Skeletal muscle cell (primary cell): ENCODE results near the gene SHOC1.
"Not testable (repeated sequence)": the region's sequence is repeated elsewhere in the genome, so short reads cannot be mapped to it uniquely, and the experiment has no call there.

ENCODE experiments used
- DNase-seq: peaks from one replicate; pipeline ENCODE4 v3.0.0-alpha.2; 2010; ENCODE audit warnings: low read depth
- H3K4me3 ChIP-seq: 2 replicates; pipeline ENCODE4 v1.5.1; 2011; ENCODE audit warnings: low read depth, mild to moderate bottlenecking, control low read depth, low read length, moderate library complexity

Gene SHOC1

DNA sequence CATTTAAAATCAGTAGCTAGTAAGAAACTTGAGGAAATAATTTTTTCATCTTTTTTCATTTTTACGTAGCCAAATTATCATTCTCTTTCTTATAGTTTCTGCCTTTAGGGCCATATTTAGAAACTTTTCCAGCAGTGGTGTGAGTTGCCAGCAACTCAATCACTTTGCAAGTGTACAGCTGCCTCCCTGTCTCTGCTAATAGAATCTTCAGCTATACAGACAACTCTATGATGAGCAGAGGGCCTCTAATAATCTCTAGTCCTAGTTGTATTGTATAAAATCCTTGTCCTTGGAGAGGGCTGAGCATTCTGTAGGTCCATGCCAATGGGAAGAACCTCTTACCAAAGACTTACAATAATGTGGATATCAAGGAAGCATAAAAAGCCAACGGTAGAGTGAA lies 11.5 kb upstream of the SHOC1 start:
- H3K4me3 ChIP-seq, result no peak overlapping the region
- DNase-seq, result no peak

DNA sequence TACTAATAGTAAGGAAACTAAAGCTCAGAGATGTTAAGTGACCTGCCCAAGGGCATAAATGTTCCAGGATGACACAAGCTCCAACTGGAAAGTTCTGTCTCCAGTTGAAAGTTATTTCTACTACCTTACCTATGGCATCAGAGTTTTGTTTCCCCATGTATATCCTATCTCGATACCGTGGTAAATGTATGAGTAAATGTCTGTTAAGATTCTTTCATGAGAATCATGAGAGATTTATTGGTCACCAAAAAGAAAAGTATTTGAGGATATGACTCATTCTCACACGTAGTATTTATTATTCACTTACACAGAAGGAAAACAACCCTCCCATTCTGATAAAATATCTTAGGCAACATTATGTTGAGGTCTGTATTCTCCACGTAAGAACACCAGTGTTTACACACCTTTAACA lies 11.1 kb upstream of the SHOC1 start:
- peak; percentile 26 for DNase-seq

DNA sequence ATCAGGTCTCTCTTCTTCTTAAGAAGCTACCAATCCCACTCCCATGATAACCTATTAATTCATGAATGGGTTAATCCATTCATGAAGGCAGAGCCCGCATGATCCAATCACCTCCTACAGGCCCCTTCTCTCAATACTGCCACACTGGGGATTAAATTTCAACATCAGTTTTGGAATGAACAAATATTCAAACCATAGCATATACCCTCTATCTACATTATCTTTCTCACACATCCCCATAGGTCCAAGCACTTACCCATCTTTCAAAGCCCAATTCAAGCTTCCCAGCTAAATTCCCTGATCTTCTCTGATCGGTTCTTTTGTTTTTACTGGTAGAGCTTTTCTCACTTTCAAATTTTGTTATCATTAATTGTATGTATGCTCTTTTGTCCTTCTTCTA lies 10.5 kb upstream of the SHOC1 start:
- DNase-seq, result no peak
- H3K4me3 ChIP-seq, result no peak overlapping the region

More for the DNA sequence above, 11.1 kb upstream of the SHOC1 start:
- H3K4me3 ChIP-seq, result no peak overlapping the region

DNA sequence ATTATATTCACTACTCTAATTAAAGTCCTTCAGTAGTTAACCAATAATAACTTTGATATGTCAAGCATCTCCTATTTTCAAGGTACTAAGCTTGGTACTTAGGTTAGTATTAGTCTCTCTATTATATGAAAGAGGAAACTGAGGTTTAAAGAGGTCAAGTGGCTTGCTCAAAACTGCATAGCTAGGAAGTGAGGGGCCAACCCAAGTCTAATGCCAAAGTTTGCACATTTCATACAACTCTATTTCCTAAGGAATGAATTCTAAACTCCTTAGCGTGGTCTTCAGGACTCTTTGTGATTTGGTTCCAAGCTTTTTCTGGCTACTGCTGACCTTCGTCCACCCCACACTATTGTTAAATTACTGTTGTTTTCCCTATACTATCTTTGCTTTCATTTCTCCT lies 9.9 kb upstream of the SHOC1 start:
- no peak for DNase-seq
- no peak overlapping the region for H3K4me3 ChIP-seq

DNA sequence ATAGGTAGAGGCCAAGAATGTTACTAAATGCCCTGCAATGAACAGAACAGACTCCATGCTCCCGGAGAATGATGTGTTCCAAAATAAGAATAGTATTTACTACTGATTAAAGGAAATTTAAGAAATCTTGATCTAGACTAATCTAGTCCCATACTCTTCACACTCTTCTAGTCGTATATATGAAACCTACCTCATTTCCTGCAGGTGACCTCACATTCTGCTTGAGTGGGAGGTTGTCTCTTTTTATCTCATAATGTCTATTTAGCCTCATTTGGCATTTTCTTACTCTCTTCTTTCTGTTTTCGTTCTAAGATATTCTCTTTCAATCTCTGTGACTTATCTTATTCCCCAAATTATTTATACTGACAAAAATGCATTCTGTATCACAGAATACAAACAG lies 9.2 kb upstream of the SHOC1 start:
- DNase-seq, result no peak
- no peak overlapping the region for H3K4me3 ChIP-seq

DNA sequence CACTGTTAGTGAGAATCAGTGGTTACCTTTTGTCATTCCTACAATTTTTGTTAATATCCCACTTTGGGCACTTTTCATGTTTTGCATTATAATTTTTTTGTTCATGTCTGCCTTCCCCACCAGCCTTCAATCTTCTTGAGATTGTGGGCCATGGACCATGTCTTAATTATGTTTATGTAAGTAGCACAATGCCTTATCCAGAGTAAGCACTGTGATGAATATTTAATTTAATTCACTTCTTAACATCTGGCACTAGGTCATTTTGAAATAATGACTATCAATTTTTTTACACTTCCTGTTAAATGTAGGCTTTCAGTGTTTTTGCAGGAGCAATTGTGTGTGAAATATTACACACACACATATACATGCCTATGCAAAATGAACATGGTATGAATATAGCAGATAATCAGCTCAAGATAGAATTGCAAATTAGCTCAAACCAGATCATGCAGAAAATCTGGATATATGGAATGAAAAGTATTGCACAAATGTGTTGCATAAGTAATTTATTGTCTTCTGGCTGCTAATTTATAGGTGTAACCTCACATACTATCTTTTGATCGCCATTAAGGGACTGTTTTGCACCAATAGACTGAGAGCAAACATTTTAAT lies 5.3 kb upstream of the SHOC1 start:
- H3K4me3 ChIP-seq, result no peak overlapping the region
- DNase-seq, result no peak

DNA sequence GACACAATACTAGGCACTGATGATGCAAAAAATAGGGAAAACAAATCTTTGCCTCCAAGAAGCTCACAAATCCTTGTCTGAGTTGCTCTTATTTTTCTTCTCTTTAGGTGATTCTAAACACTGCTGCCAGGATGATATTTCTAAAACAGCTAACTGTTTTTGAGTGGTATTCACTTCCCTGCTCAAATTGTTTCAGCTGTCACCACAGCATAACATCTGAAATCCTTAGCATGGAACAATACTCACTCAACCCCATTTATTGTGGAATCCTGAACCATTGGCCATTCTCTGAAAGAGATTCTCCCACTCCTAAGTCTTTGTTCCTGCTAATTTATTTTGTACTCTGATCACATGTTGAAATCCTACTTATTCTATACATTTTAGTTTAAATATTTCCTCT lies 4.8 kb upstream of the SHOC1 start:
- DNase-seq, result no peak

DNA sequence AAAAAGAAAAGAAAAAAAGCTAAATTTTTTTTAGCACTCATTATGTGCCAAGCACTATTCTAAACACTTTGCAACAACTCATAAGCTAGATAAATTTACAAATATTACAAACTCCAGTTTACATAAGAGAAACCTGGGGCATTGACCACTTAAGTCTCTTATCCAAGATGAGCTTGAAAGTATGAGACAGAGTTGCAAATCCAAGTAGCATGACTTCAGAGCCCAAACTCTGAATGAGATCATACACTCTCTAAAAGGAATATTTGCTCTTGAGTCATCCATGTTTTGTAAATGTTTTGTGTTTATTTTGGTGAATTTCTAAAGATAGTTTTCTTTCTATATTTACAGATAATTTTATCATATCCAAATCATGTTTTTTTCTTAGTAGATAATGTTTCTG lies 4.0 kb upstream of the SHOC1 start:
- peak; percentile 16 for DNase-seq
- H3K4me3 ChIP-seq, result no peak overlapping the region

More for the DNA sequence above, 4.8 kb upstream of the SHOC1 start:
- H3K4me3 ChIP-seq, result no peak overlapping the region

DNA sequence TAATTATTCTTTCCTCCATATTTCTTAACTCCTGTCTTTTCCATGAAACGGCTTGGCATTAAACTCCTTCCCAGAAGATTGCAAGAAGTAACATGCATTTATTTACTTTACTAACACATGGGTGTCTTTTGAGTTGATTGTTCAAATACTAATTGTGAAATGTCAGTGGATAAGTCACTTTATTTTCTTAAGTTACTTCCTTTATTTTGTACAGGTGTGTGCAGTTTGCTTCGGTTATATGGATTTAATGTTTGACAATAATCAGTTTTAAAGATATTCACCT lies 761 bp upstream of the SHOC1 start:
- no peak overlapping the region for H3K4me3 ChIP-seq
- no peak for DNase-seq

DNA sequence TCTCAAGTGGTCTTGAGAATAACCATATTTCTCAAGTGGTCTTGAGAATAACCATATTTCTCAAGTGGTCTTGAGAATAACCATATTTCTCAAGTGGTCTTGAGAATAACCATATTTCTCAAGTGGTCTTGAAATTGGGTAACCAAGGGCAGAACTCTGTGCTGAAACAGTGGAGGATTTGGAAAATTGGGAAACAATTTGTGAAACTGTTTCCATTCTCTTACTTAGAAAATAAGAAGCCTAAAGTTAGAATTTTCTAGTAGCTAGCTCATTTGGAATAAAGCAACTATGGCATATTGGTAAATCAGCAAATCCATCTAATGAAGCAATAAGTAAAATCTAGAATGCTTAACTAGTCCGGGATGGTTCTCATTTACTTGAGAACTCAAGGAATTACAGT lies 2.9 kb downstream of the SHOC1 start:
- H3K4me3 ChIP-seq, DNase-seq: not testable (repeated sequence)

DNA sequence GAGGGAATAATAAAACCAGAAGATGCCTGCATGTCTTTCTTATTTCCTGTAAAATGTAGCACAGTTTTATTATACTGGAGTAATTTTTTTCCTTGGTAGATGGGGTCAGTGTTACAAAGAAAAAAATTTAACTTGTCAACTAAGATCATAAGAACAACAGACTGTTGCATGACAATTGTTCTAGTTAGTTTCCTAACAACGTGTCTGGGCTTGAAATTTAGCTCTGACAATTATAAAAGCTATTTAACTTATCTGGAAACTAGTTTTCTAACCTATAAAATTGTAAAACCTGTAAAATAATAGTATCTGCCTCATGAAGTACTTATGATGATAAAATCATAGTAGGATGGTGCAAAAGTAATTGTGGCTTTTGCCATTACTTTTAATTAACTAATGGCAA lies 4.9 kb downstream of the SHOC1 start:
- DNase-seq, result no peak
- no peak overlapping the region for H3K4me3 ChIP-seq

DNA sequence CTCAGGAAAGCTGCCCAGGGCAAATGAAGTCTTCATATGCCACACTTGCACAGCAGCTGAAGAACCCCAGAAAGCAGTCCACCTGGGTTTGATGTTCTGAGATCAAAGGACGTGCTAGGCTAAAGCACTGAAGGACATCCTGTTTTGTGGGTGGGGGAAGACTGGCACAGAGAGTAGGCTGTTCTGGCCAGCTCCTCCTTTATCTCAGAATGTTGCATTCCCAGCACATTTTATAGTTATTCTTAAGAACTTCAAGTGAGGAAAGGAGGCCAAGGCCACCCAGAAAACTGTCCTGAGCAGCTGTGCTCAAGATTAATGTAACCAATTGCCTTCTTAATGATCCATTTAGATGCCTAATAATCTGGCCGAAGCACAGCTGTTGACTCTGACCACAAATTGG lies 10.9 kb downstream of the SHOC1 start:
- no peak for DNase-seq
- no peak overlapping the region for H3K4me3 ChIP-seq

DNA sequence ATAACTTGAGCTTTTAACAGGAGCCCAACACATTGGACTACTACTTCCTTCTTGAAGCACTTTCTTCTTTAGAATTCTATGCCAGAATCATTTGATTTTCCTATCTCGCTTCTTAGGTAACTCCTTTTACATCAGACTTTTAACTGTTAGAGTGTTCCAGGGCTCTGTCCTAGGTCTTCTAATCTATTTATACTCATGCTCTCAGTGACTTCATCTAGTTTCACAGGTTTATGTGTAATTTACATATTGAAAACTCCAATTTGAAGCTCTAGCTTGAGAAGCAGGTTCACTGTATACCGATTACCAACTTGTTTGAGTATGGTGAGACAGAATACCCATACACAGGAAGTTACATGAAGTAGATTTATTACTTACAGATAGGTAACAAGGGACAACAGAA lies 11.3 kb downstream of the SHOC1 start:
- no peak for DNase-seq
- no peak overlapping the region for H3K4me3 ChIP-seq

DNA sequence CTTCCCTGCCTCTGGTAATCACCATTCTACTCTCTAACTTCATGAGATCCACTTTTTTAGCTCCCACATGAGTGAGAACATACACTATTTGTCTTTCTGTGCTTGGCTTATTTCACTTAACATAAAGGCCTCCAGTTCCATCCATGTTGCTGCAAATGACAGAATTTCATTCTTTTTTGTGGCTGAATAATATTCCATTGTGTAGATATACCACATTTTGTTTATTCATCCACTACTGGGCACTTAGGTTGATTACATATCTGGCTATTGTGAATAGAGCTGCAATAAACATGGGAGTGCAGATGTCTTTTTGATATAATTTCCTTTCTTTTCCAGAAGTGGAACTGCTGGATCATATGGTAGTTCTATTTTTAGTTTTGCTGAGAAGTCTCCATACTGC lies 28.7 kb downstream of the SHOC1 start:
- no peak for DNase-seq
- no peak overlapping the region for H3K4me3 ChIP-seq

DNA sequence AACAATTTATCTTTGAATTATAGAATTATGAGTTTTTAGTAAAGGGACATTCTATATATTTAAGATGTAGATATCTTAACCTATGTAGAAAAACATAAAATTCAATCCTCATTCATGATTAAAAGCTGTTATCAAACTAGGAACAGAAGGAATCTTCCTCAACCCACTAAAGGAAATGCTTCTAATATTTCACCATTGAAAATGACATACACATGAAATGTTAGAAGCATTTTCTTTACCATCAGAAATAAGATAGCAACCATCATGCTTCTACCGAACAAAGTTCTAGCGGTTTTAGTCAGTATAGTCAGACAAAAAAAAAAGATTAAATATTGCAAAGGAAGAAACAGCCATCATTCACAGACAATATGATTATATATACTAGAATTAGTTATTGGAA lies 32.2 kb downstream of the SHOC1 start:
- no peak for DNase-seq
- no peak overlapping the region for H3K4me3 ChIP-seq

DNA sequence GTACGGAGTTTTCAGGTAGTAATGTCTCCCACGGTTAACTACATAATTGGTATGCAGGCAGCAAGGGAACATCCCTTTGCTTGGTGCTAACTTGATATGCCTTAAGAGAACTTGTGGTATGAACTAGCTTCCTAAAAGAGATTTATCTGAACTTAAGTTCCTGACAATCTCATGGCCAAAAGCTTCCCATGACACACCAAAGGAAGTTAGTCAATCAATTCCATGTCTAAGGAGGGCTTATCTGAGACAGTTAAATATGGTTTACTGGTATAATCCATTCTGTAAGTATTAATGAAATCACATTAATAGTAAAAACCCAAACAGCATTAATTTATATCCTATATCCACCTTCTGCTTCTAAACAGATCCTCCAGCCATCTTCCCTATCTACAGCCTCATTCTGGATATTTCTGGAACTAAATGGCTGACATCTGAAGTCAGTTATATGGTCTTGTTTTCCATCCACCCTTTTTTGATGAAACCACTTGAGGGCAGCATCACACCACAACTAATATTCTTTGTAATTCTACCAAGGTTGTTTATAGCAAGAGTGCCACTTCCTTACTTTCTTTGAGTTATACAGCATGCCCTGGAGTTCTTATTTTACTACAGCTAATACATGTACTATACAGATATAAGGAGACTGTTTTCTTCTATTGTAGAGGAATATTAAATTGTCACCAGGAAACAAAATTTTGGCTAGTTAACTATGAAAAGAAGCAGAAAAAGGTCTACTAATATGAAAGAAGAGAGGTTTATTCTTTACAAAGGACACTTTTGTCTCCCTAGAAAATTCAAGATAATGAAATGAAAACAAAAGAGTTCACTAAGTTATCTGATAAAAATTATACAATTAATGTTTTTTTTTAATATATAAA lies 34.7 kb downstream of the SHOC1 start:
- DNase-seq, result peak; percentile 69
- H3K4me3 ChIP-seq, result no peak overlapping the region

DNA sequence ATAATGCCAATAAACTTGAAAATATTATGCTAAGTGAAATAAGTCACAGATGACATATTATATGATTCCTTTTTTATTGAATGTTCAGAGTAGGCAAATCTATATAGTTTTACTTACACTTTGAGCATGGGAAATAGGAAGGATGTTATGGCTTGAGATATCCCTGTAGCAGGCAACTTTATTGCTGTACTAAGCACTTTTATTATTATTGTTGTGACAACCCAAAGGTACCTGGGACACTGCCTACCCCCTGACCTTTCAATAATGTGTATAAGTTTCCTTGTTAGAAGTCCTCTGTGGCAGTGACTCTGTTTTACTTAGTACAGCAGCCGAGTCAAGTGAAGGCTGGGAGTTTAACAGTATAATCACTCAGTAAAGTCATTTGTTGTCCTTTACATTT lies 39.9 kb downstream of the SHOC1 start:
- H3K4me3 ChIP-seq, result no peak overlapping the region
- no peak for DNase-seq

DNA sequence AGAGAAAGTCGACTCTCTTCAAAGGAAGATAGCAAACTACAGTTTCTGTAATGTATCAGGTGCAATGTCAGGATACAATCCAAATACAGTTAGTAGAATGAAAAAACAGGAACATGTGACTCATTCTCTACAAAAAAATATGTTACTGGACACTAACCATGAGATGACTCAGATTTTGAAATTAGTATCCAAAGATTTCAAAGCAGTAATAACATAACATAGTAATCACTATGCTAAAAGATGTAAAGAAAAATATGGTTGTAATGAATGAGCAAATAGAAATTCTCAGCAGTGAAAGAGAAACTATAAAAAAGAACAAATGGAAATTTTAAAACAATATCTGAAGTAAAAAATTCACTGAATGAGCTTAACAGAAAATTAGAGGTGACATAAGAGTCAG lies 42.3 kb downstream of the SHOC1 start:
- DNase-seq, result no peak
- no peak overlapping the region for H3K4me3 ChIP-seq
